Body of pancreas (tissue), 4 donors: ENCODE measurements around the gene MIS12. TPM values are rescaled to one million over a fixed set of nuclear protein-coding genes. Genes with fewer than 3 reads are reported as not detected.
A peak's percentile ranks its signal among the peaks of the same experiment; 100 is the strongest.

Experiments
- ATAC-seq: fragments of 150-250 bp; one replicate; pipeline ENCODE4 v1.9.1; 2016
- DNase-seq, 4 donors: peaks; one replicate each; pipeline ENCODE4 v3.0.0-alpha.2; 2019
- H3K27ac ChIP-seq, 4 donors: fragments of 200-600 bp; sonication (generic); 1 replicate in 3 of 4; 2 replicates in 1 of 4; pipeline versions ENCODE4 v1.5.1 to v1.6.1; 2016 to 2019; ENCODE audit warnings: mild to moderate bottlenecking in 1 of 4, mixed read lengths in 1 of 4, moderate library complexity in 1 of 4
- H3K27me3 ChIP-seq, 2 donors: fragments of 200-600 bp; sonication (generic); one replicate each; pipeline ENCODE4 v1.6.0; 2016; ENCODE audit warnings: mild to moderate bottlenecking in 1 of 2
- H3K36me3 ChIP-seq, 2 donors: fragments of 200-600 bp; sonication (generic); replicated peaks in 1 of 2; 2 replicates each; pipeline ENCODE4 v1.5.1; 2016; ENCODE audit warnings: low read depth in 2 of 2; ENCODE audit not compliant: insufficient read depth in 1 of 2
- H3K4me1 ChIP-seq: fragments of 200-600 bp; sonication (generic); one replicate; pipeline ENCODE4 v1.6.0; 2016
- H3K4me3 ChIP-seq, 2 donors: fragments of 200-600 bp; sonication (generic); 1 replicate in 1 of 2; 2 replicates in 1 of 2; pipeline ENCODE4 v1.5.1; 2016 to 2019
- H3K9me3 ChIP-seq, 3 donors: fragments of 200-600 bp; sonication (generic); 1 replicate in 2 of 3; 2 replicates in 1 of 3; pipeline ENCODE4 v1.5.1; 2016
- CTCF ChIP-seq, 7 experiments: fragments of 450-650 bp in 4 of 7; fragments of 200-600 bp in 3 of 7; sonication (generic) in 3 of 7; IDR thresholded peaks; one replicate each; pipeline ENCODE4 v1.5.1; 2016 to 2019; ENCODE audit warnings: antibody characterized with exemption in 7 of 7
- POLR2A ChIP-seq, 3 donors: fragments of 450-650 bp; IDR thresholded peaks; one replicate each; pipeline ENCODE4 v1.6.1; 2016; ENCODE audit warnings: antibody characterized with exemption in 3 of 3, mild to moderate bottlenecking in 2 of 3
- WGBS, 2 donors: methylation state at CpG; one replicate each; pipeline ENCODE4 v1.1.5; 2017; 5-methylcytosine and 5-hydroxymethylcytosine counted together
- intact Hi-C: fragments of 100-400 bp; cut with DNase I; formaldehyde crosslinking; loops from one replicate; pipeline ENCODE4 v1.15.1; 2023
- total RNA-seq, 2 donors: library from RNA; depleted of rRNA; stranded (reverse); fragments of >200 nt; gene quantifications; one replicate each; pipeline ENCODE4 v1.1.0, GENCODE V29; 2016

MIS12 gene
- total RNA-seq, 2 donors from 2014 or later = 7.9 to 8.6 TPM

- ATAC-seq = no peak
- TF ChIP-seq CTCF (IDR thresholded peaks at IDR 0.05) (no peak), POLR2A (IDR thresholded peaks at IDR 0.05) (no peak)
- no peak for DNase-seq
- intact Hi-C loops = no loop called here
- WGBS, 2 donors = 98 to 100% methylated on average over 2 of the region's 2 CpGs
- peaks cover 0 to 8% of the 10 kb centered on the region in 2 donors for H3K36me3 ChIP-seq
- H3K4me1 ChIP-seq = peaks cover 4% of the 10 kb centered on the region
- H3K9me3 ChIP-seq = no peaks in the 10 kb centered on the region
- H3K27ac ChIP-seq = no peak overlapping the region
- no peaks in the 10 kb centered on the region for H3K27me3 ChIP-seq
- no peak overlapping the region for H3K4me3 ChIP-seq
Observed at GRCh38 chr17:5492970-5493369, 6.6 kb downstream of the MIS12 start.

- Histone ChIP-seq H3K4me1 (peaks cover 17% of the 10 kb centered on the region), H3K27ac (no peak overlapping the region), H3K27me3 (peaks cover 0 to 10% of the 10 kb centered on the region in 2 donors), H3K4me3 (no peak overlapping the region), H3K36me3 (no peaks in the 10 kb centered on the region), H3K9me3 (no peaks in the 10 kb centered on the region)
- ATAC-seq (no peak), DNase-seq (no peak)
- intact Hi-C loops = no loop called here
- 20 to 23% methylated on average over 25 to 43 of the region's 44 CpGs for WGBS, 2 donors
- no peak for TF ChIP-seq CTCF (IDR thresholded peaks at IDR 0.05)
- TF ChIP-seq POLR2A (IDR thresholded peaks at IDR 0.05) = no peak
Observed at GRCh38 chr17:5499476-5500231, 13.3 kb downstream of the MIS12 start.

GRCh38 chr17:5500247-5500588 is 13.9 kb downstream of the MIS12 start:
- H3K27me3 ChIP-seq = peaks cover 0 to 10% of the 10 kb centered on the region in 2 donors
- intact Hi-C loops = no loop called here
- no peak for TF ChIP-seq CTCF (IDR thresholded peaks at IDR 0.05)
- TF ChIP-seq POLR2A (IDR thresholded peaks at IDR 0.05) = no peak
- WGBS, 2 donors = 1% methylated on average over 15 to 18 of the region's 18 CpGs
- H3K36me3 ChIP-seq = no peaks in the 10 kb centered on the region
- H3K4me1 ChIP-seq = peaks cover 17% of the 10 kb centered on the region
- H3K4me3 ChIP-seq = no peak overlapping the region
- ATAC-seq = no peak
- H3K9me3 ChIP-seq = no peaks in the 10 kb centered on the region
- DNase-seq = no peak
- H3K27ac ChIP-seq = no peak overlapping the region

GRCh38 chr17:5500589-5501391 is 14.4 kb downstream of the MIS12 start:
- H3K4me3 ChIP-seq = peak overlapping the region in 1 of 2 donors; percentile 27
- DNase-seq (peak; percentile 44 to 75 (median 70)), ATAC-seq (peak; percentile 76)
- no peak for TF ChIP-seq CTCF (IDR thresholded peaks at IDR 0.05)
- TF ChIP-seq POLR2A (IDR thresholded peaks at IDR 0.05) = no peak
- 0 to 2% methylated on average over 10 to 67 of the region's 67 CpGs for WGBS, 2 donors
- H3K9me3 ChIP-seq = no peaks in the 10 kb centered on the region
- intact Hi-C loops = no loop called here
- H3K27me3 ChIP-seq = peaks cover 0 to 10% of the 10 kb centered on the region in 2 donors
- no peak overlapping the region for H3K27ac ChIP-seq
- peaks cover 17% of the 10 kb centered on the region for H3K4me1 ChIP-seq
- no peaks in the 10 kb centered on the region for H3K36me3 ChIP-seq
